GM18907 (cell line): ENCODE data around the gene UBE2I.

Source experiments
- ATAC-seq: cut with Tn5 transposase; IDR thresholded peaks from one replicate; pipeline ENCODE4 v1.9.1; 2021; ENCODE audit warnings: mild to moderate bottlenecking, moderate library complexity; ENCODE audit not compliant: unreplicated experiment

The UBE2I gene

GRCh38 chr16:1277151-1277598 lies 32.3 kb upstream of the UBE2I start:
- no peak for ATAC-seq

GRCh38 chr16:1277617-1278282 lies 31.7 kb upstream of the UBE2I start:
- no peak for ATAC-seq

GRCh38 chr16:1278477-1278876 lies 31.0 kb upstream of the UBE2I start:
- no peak for ATAC-seq

GRCh38 chr16:1279081-1279944 lies 30.1 kb upstream of the UBE2I start:
- no peak for ATAC-seq

DNA sequence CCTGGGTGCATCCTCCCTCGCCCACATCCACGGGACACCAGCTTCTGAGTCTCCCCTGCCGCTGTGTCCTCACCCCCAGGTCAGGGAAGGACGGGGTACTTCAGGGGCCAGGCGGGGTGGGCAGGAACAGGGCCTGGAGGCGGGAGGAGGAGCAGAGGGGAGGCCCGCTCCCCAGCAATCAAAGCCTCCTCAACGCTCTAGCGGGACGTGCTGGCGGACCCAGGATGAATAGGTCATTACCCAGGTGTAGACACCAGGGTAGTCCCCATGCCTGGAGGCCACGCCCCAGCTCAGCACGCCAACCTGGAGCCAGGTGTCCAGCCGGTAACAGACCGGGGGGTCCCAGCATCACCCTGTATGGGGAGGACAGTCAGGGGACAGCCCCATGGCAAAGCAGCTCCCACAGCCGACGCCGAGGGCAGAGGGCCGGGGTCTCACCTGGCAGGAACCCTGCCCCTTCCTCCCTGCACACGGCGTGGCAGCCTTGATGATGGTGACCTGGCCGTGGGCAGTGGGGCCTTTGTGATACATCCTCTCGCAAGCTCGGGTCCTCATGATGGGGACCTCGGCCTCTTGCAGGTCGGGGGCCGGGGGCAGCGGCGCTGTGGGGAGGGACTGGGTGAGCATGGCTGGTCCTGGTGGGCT lies 29.4 kb upstream of the UBE2I start:
- ATAC-seq: no peak

- no peak for ATAC-seq
Measured at GRCh38 chr16:1280783-1281182, 28.7 kb upstream of the UBE2I start.

GRCh38 chr16:1281517-1281916 lies 27.9 kb upstream of the UBE2I start:
- ATAC-seq: no peak

- ATAC-seq: no peak
Measured at GRCh38 chr16:1282324-1282973, 27.0 kb upstream of the UBE2I start.

DNA sequence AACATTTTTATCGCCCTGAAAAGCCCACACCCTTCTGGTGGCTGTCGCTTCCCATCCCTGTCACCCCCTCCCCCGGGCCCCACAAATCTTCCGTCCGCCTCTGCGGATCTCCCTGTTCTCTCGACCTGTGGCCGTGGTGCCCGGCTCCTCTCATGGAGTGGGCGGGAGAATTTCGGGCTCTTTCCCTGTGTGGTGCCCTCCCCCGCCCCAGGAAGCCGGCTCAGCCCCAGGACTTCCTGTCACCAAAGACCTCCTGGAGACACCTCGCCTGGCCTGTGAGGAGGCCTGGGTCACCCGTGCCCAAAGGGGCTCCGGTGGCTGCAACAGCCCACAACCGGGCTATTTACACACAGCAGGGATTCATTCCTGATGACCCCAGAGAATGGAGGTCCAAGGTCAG lies 26.1 kb upstream of the UBE2I start:
- ATAC-seq: no peak

DNA sequence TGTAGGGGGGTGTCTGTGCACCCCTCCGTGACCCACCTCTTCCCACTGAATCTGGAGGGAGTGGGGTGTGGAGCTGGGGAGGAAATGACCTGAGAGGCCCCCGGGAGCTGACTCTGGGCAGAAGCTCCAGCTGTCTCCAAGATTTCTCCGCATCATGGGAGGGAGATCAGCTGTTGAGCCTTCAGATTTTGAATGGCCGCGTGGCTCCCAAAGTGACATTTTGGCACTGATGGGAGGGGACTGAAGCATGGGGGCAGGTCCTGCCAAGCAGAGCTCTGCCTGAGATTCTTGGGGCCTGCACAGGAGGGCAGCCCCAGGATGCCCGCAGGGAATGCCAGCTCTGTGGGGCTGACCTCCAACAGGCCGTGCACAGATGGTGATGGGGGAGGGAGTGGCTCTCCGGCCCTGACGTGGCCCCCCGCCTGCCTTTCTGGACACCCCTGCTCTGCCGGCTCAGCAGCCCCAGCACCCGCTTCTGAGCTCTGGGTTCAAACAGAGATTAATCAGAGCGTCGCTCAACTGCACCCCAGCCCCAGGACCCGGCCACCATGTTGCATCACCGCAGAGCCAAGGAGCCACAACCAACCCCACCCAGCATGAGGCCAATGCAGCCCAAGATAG lies 25.3 kb upstream of the UBE2I start:
- ATAC-seq: no peak

GRCh38 chr16:1285669-1286512 lies 23.5 kb upstream of the UBE2I start:
- ATAC-seq: no peak

GRCh38 chr16:1286513-1287094 lies 22.8 kb upstream of the UBE2I start:
- no peak for ATAC-seq

DNA sequence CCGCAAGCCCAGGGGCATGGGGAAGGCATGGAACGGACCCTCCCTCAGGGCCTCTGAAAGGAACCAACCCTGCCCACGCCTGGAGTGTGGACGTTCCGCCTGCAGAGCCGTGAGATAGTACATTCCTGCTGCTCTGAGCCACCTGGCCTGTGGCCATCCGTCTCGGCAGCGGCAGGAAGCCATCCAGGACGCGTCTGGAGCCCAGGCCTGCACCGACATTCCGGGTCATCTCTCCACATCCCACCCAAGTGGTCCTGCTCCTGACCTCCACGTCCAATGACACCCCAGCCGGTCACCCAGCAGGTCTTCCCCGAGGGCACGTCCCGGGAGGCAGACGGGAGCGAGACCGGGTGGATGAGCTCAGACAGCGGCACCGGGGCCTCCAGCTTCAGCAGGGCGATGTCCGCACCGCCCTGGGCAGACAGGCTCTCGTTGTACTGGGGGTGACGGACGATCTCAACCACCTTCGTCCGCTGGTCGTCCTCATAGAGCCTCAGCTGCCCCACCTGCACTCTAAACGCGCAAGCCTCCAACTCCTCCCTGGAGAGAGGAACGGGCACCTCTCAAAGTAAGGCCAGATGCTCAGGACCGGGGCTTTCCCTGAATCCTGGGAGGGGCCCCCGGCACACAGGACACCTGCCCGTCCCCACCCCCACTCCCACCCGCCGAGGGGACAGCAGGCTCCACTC lies 21.3 kb upstream of the UBE2I start:
- ATAC-seq: no peak

DNA sequence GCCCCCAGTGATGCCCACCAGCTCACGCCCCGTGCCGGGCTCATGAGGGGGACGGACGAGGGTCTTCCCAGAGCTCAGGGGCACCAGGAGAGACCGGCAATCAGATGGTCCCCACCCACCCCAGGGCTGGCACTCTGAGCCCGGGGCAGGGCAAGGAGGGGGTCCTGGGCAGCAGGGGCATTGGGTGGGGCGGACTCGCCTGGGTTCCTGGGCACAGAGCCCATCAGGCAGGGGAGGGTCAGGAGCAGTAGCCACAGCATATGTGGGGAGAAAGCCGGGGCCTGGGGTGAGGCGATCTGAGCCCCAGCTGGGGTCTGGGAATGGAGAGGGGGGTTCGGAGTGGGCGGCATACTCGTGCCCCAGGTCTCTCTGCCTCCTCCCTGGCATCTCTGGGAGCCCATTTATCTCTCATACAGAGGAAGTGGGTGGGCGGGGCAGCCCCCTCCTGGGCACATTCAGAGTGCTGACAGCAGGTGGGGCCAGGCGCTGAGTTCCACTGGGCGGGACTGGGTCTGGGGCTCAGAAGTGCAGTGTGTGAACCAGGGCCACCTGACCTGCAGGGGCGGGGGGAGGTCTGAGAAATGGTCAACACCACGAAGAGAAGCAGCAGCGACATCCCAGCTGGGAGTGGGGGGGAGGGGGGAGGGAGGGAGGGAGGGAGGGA lies 20.5 kb upstream of the UBE2I start:
- ATAC-seq: no peak

GRCh38 chr16:1289477-1289866 lies 20.0 kb upstream of the UBE2I start:
- ATAC-seq: no peak

- ATAC-seq: no peak
Measured at GRCh38 chr16:1290063-1290501, 19.4 kb upstream of the UBE2I start.

DNA sequence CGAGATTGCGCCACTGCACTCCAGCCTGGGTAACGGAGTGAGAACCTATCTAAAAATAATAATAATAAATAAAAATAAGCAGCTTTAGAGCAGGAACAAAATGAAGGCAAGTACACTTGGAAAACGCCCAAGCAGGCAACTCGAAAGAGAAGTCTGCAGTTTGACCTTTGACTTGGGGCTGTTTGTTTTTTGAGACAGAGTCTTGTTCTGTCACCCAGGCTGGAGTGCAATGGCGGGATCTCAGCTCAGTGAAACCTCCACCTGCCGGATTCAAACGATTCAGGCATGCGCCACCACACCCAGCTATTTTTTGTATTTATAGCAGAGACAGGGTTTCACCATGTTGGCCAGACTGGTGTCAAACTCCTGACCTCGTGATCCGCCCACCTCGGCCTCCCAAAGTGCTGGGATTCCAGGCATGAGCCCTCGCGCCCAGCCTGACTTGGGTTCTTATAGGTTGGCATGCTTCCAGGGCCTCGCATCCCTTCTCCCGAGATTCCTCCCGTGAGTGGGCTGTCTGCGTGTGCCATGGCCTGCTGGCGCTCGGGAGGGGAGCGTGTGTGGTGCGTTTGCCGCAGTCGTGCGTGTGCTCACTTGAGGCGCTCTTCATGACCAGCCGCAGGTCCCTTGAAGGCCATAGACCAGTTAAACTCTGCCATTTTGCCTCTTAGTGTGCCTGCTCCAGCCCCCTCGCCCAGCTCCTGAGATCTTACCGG lies 18.4 kb upstream of the UBE2I start:
- ATAC-seq: no peak

DNA sequence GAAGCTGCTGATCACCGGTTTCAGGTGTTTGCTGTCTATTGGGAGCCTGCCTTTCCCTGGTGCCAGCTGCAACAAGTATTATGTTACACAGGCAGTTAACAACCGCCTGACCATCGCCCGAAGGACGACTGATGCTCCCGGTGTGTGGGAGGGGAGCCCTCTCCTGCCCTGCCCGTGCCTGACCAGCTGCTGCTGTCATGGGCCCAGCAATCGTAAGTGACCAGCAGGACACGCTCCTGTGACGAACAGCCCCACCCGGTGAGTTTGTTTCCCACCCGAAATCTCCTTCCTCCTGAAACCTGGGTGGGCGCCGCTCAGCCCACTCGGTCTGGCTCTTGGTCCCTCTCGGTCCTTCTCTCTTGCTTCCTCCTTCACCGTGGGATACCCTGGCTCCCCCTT lies 17.9 kb upstream of the UBE2I start:
- no peak for ATAC-seq
